ENCODE data around the gene SLC38A3. TPM values are rescaled to one million over a fixed set of nuclear protein-coding genes. Genes with fewer than 3 reads are reported as not detected.

SLC38A3 gene
- polyA plus RNA-seq, 1 experiment = 0.22 TPM

GRCh38 chr3:50250514-50250913 is 45.4 kb downstream of the SLC38A3 start:
- no peak for TF ChIP-seq CTCF (IDR thresholded peaks at IDR 0.05; ENCODE audit: insufficient read depth, low read depth, low read length)
- Histone ChIP-seq H3K27me3 (ENCODE audit: control insufficient read depth, insufficient read depth, low read length) (no peaks in the 10 kb centered on the region), H3K4me3 (ENCODE audit: low read depth, low read length) (no peak overlapping the region), H3K36me3 (ENCODE audit: control insufficient read depth, insufficient read depth, low read length) (peaks cover 32% of the 10 kb centered on the region)
- ChIA-PET POLR2A (no interaction called here), CTCF (interaction anchor here (1.1 to 13.0 kb wide), 6 partner anchors 9 to 130 kb away, joined by 3 to 114 read pairs (median 16); no protein-coding TSS in a partner anchor)
- no peak for DNase-seq (ENCODE audit: low read depth)

GRCh38 chr3:50251220-50251619 is 46.1 kb downstream of the SLC38A3 start:
- no peak for DNase-seq (ENCODE audit: low read depth)
- no peak overlapping the region for H3K4me3 ChIP-seq (ENCODE audit: low read depth, low read length)
- ChIA-PET CTCF (interaction anchor here (1.0 to 13.0 kb wide), 5 partner anchors 9 to 131 kb away, joined by 3 to 114 read pairs (median 4); no protein-coding TSS in a partner anchor), POLR2A (interaction anchor here (1.0 kb wide), 1 partner anchor 14 kb away, joined by 5 read pairs; no protein-coding TSS in a partner anchor)
- H3K27me3 ChIP-seq (ENCODE audit: control insufficient read depth, insufficient read depth, low read length) = no peaks in the 10 kb centered on the region
- peaks cover 34% of the 10 kb centered on the region for H3K36me3 ChIP-seq (ENCODE audit: control insufficient read depth, insufficient read depth, low read length)
- TF ChIP-seq CTCF (IDR thresholded peaks at IDR 0.05; ENCODE audit: insufficient read depth, low read depth, low read length) = no peak

GRCh38 chr3:50254577-50255250 is 49.6 kb downstream of the SLC38A3 start:
- Histone ChIP-seq H3K27me3 (ENCODE audit: control insufficient read depth, insufficient read depth, low read length) (no peaks in the 10 kb centered on the region), H3K36me3 (ENCODE audit: control insufficient read depth, insufficient read depth, low read length) (peaks cover 53% of the 10 kb centered on the region), H3K4me3 (ENCODE audit: low read depth, low read length) (no peak overlapping the region)
- no peak for TF ChIP-seq CTCF (IDR thresholded peaks at IDR 0.05; ENCODE audit: insufficient read depth, low read depth, low read length)
- no peak for DNase-seq (ENCODE audit: low read depth)
- POLR2A ChIA-PET = no interaction called here
- CTCF ChIA-PET = interaction anchor here (2.2 to 13.0 kb wide), 3 partner anchors 8 to 26 kb away, joined by 6 to 114 read pairs (median 51); no protein-coding TSS in a partner anchor

- CTCF ChIA-PET = interaction anchor here (1.6 to 13.0 kb wide), 5 partner anchors 9 to 61 kb away, joined by 6 to 114 read pairs (median 12); no protein-coding TSS in a partner anchor
These were observed 50.2 kb downstream of the SLC38A3 start for GRCh38 chr3:50255251-50255615.

More at GRCh38 chr3:50255251-50255615, 50.2 kb downstream of the SLC38A3 start:
- POLR2A ChIA-PET = no interaction called here
- DNase-seq (ENCODE audit: low read depth) = no peak
- no peaks in the 10 kb centered on the region for H3K27me3 ChIP-seq (ENCODE audit: control insufficient read depth, insufficient read depth, low read length)
- TF ChIP-seq CTCF (IDR thresholded peaks at IDR 0.05; ENCODE audit: insufficient read depth, low read depth, low read length) = no peak
- peaks cover 53% of the 10 kb centered on the region for H3K36me3 ChIP-seq (ENCODE audit: control insufficient read depth, insufficient read depth, low read length)
- H3K4me3 ChIP-seq (ENCODE audit: low read depth, low read length) = no peak overlapping the region

Data from BJ (cell line).